Measurements from ENCODE around the gene LAMA1.

DNA sequence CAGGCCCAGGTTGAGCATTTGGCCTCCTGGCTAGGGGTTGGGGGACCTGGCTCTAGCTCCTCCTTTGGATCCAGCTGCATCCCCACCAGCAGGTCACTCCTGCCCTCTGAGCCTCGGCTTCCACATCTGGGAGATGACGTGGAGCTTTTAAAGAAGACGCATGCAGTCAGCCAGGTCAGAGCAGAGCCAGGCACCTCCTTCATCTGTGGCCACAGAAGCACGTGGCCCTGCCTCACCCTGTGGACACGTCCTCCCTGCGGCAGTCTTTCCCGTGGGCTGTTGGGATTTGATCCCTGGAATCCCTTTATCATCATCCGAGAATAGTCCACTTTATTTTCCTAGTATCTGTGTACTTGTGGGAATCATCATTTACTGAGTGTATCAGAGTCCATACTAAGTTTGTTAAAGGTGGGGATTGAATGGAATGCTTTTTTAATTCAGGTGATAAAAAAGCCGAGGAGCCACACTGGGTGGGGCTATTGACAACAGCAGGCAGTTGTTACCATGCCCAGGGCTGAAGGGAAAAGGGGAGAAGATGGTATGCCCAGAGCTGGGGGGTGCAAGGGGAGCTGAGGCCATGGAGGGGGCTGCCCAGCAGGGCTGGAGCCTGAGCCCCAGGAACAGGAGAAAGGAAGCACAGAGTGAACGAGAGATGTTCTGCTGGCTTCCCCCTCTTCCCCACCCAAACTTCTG, 170.1 kb downstream of the LAMA1 start:
- no peak for TF ChIP-seq EZH2 (IDR thresholded peaks at IDR 0.05)
- TF ChIP-seq POLR2AphosphoS5 (IDR thresholded peaks at IDR 0.05; ENCODE audit: borderline replicate concordance, low read depth, low read length): no peak
- TF ChIP-seq FOXP2 (optimal IDR thresholded peaks at IDR 0.05; ENCODE audit: control extremely low read depth, extremely low read length, insufficient read depth): no peak
